Esophagus squamous epithelium (tissue), 4 donors: ENCODE data around the gene DCT.

ENCODE experiments used
- POLR2A ChIP-seq, 4 donors: fragments of 450-650 bp; IDR thresholded peaks; one replicate each; pipeline ENCODE4 v1.6.1; 2017; ENCODE audit warnings: antibody characterized with exemption in 4 of 4, mild to moderate bottlenecking in 4 of 4, moderate library complexity in 3 of 4
- TF ChIP-seq, protein P1 (sequence below), 6 experiments: fragments of 450-650 bp in 4 of 6; fragments of 200-600 bp in 2 of 6; sonication (generic) in 2 of 6; IDR thresholded peaks; one replicate each; pipeline ENCODE4 v1.5.1; 2016 to 2019; ENCODE audit warnings: antibody characterized with exemption in 6 of 6, mild to moderate bottlenecking in 4 of 6, moderate library complexity in 4 of 6

DNA sequence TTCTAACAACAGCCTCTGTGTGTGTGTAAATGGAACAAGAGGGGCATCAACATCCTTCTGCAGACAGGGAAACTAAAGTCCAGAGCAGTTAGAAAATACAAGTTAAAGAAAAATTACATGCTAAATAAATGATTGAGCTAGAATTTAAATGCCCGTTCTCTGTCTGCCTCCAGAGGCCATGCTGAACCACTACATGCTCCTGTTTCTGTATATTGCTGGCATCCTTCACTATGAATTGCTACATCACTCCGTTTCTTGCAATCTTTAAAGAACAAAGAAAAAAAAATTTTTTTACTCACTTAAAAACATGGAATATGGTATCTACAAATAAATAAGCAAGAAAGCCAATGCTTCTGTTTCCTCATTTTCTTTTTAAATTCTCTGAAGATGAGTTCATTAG is 47.9 kb downstream of the DCT start:
- TF ChIP-seq, protein P1, sequence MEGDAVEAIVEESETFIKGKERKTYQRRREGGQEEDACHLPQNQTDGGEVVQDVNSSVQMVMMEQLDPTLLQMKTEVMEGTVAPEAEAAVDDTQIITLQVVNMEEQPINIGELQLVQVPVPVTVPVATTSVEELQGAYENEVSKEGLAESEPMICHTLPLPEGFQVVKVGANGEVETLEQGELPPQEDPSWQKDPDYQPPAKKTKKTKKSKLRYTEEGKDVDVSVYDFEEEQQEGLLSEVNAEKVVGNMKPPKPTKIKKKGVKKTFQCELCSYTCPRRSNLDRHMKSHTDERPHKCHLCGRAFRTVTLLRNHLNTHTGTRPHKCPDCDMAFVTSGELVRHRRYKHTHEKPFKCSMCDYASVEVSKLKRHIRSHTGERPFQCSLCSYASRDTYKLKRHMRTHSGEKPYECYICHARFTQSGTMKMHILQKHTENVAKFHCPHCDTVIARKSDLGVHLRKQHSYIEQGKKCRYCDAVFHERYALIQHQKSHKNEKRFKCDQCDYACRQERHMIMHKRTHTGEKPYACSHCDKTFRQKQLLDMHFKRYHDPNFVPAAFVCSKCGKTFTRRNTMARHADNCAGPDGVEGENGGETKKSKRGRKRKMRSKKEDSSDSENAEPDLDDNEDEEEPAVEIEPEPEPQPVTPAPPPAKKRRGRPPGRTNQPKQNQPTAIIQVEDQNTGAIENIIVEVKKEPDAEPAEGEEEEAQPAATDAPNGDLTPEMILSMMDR (IDR thresholded peaks at IDR 0.05) = no peak
- TF ChIP-seq POLR2A (IDR thresholded peaks at IDR 0.05) = no peak
